Middle frontal gyrus (tissue), 1 donor: ENCODE data around the gene SERAC1.
"Not testable (repeated sequence)": the region's sequence is repeated elsewhere in the genome, so short reads cannot be mapped to it uniquely, and the experiment has no call there.

Experiments
- DNase-seq: peaks from one replicate; pipeline ENCODE4 v3.0.0-alpha.2; 2015; ENCODE audit warnings: low spot score; ENCODE audit errors: extremely low spot score

Gene SERAC1

DNA sequence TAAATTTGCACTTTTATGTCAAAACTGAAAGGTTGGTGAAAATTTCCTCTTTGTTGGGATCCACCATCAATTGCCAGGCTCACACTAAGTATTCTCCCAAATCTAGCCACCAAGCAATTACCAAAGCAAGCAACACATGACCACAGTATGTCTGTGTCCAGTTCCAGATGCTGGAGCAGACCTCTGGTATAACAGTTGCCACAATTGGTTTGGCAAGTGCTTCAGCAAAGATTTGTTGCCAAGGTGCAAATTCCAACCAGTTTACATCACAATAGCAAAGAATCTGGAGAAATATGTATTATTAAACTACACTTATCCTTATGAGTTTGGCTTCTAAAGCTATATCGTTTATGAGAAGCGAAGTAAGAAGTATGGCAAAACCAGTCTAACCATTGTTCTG, 6.5 kb upstream of the SERAC1 start:
- no peak for DNase-seq

DNA sequence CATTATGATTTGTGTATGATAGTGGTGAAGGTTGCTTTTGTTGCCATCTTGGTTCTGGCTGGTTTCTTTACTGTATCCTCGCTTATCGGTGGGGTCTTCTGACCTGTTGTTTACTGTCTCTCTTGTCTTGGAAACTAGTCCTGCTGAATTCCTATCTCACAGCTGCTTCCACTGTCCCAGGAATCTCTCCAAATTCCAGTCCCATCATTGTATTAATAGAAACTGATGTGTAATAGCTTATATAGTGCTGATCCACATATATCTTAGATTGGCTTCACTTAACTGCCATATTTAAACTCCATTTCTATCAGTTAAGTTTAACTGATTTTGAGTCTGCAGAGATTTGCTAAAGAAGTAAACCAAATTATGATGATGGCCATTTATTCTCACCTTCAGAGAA, 6.0 kb upstream of the SERAC1 start:
- no peak for DNase-seq

- no peak for DNase-seq
Measured at GRCh38 chr6:158172001-158172400, 3.9 kb upstream of the SERAC1 start.

GRCh38 chr6:158170656-158171081, 2.6 kb upstream of the SERAC1 start:
- DNase-seq: no peak

DNA sequence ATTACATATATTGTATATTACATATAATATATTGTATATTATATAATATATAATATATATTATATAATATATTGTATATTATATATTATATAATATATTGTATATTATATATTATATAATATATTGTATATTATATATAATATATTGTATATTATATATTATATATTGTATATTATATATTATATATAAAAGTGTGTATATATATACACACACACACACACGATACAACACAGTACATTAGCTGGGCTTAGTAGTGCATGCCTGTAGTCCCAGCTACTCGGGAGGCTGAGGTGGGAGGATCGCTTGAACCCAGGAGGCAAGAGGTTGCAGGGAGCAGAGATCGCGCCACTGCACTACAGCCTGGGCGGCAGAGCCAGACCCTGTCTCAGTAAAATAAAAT, 1.6 kb upstream of the SERAC1 start:
- not testable (repeated sequence) for DNase-seq

DNA sequence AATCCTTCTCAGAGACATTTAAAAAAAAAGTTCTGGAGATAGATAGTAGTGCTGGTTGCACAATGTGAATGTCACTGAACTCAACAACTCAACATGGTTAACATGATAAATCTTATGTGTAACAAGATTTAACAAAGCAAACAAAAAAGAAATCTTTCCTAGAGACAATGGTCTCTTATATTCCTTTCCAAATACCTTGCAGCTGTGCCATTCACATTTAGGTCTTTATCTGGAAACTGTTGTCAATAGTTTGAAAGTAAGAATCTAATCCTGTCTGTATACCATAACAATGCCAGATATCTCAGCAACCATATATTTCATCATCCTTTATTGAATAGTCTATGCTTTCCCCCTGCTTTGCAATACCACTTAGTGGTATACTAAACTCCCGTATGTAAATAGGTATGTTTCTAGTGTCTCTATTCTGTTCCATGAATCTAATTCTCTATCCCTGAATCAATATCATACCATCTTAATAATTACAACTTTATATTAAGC, 2.1 kb downstream of the SERAC1 start:
- no peak for DNase-seq

GRCh38 chr6:158164579-158165170, 3.4 kb downstream of the SERAC1 start:
- DNase-seq: no peak

- DNase-seq: no peak
Measured at GRCh38 chr6:158161566-158162254, 6.4 kb downstream of the SERAC1 start.

GRCh38 chr6:158160932-158161539, 7.0 kb downstream of the SERAC1 start:
- DNase-seq: no peak

GRCh38 chr6:158158748-158159147, 9.3 kb downstream of the SERAC1 start:
- DNase-seq: no peak

GRCh38 chr6:158158123-158158522, 9.9 kb downstream of the SERAC1 start:
- DNase-seq: no peak

DNA sequence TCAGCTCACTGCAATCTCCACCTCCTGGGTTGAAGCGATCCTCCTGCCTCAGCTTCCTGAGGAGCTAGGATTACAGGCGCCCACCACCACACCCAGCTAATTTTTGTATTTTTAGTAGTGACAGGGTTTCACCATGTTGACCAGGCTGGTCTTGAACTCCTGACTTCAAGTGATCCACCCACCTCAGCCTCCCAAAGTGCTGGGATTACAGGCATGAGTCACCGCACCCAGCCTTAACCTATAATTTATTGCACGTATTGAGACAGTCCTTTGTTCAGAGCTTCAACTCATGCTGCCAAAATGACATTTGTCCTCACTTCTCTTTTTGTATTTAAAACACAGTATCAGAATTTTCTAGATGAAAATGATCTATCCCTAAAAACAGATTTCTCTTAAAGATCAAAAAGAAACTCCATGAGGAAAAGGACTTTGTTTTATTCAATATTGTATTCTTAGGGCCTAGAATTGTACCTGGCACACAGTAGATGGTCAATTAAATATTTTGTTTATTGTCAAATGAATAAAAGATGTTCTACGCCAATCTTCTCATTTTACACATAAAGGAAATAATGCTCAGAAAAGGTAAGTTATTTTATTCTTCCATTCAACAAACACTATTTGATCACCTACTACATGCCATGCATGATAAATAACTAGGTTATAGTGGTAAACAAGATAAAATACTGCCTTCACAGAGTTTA, 10.8 kb downstream of the SERAC1 start:
- DNase-seq: no peak

DNA sequence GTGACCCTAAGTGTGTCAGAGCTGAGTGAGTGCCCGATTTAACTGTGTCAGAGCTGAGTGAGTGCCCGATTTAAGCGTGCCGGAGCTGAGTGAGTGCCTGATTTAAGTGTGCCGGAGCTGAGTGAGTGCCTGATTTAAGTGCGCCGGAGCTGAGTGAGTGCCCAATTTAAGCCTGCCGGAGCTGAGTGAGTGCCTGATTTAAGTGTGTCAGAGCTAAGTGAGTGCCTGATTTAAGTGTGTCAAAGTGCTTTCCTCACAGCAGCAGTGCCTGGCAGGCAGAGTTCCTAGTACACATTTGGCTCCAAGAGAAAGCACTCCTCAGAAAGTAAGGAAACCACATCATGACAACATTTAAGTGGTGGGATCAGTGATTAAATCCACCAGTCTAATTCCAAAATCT, 13.2 kb downstream of the SERAC1 start:
- DNase-seq: no peak

- DNase-seq: no peak
Measured at GRCh38 chr6:158153576-158153975, 14.5 kb downstream of the SERAC1 start.

DNA sequence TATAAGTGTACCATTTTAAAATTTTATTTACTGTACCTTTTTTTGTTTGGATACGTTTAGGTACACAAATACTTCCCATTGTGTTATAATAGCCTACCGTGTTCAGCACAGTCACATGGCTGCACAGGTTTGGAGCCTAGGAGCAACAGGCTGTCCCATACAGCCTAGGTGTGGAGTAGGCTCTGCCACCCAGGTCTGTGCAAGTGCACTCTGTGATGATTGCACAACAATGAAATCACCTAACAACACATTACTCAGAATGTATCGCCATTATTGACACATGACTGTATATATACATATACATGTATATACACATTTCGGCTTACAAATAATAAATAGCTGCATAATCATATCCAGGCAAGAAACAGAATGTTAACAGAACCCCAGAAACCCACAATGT, 15.4 kb downstream of the SERAC1 start:
- no peak for DNase-seq

DNA sequence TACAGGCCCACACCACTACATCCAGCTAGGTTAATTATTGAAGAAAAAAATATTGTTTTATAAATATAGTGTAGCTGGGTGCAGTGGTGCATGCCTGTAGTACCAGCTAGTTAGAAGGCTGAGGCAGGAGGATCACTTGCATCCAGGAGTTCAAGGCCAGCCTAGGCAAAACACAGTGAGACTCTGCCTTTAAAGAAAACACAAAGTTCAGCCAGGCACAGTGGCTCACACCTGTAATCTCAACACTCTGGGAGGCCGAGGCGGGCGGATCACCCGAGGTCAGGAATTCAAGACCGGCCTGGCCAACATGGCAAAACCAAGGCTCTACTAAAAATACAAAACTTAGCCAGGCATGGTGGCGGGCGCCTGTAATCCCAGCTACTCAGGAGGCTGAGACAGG, 16.0 kb downstream of the SERAC1 start:
- DNase-seq: not testable (repeated sequence)

DNA sequence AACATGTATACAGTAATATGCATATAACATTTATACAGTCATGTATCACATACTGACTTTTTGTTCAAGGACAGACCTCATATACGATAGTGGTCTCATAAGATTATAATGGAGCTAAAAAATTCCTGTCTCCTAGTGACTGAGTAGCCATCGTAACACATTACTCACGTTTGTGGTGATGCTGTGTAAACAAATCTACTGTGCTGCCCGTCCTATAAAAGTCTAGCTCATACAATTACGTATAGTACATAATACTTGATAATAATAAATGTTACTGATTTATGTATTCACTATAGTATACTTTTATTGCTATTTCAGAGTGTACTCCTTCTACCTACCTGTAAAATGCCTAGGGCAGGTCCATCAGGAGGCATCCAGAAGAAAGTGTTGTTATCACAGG, 17.4 kb downstream of the SERAC1 start:
- no peak for DNase-seq

DNA sequence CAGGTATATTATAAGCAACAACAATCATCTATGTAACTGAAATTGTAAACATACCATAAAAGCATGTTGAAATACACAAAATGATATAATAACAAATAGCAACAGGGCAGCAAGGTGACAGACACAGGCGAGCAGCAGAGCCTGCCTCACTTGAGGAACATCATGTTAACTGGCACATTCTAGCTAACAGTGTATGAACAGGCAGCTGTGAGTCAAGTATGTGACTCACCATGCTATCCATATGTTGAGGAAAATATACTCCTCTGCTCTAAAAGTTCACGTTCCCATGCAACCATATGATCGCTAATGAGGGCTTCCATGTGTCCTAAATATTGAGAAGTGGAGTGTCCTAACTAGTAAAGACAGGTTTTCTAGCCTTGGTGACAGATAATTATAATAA, 18.4 kb downstream of the SERAC1 start:
- no peak for DNase-seq

GRCh38 chr6:158143700-158144099, 24.4 kb downstream of the SERAC1 start:
- no peak for DNase-seq

- DNase-seq: no peak
Measured at GRCh38 chr6:158142789-158143188, 25.3 kb downstream of the SERAC1 start.

DNA sequence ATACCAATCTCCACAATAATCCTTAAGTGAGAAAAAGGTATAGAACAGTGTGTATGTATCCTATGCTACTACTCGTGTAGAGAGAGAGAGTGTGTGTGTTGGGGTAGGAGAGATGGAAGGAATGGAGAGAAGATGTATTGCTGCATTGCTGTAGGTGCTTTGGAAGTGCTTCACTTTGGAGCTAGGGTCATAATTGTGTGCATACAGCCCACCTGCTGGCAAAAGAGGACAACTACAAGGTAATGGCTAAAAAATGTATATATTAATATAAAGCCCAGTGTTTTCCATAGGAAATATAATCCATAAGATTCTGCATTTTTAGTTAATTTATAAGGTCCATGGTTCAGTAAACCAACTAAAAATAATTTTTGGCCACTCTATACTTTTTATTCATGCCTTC, 36.1 kb downstream of the SERAC1 start:
- DNase-seq: no peak

- no peak for DNase-seq
Measured at GRCh38 chr6:158125271-158125670, 42.8 kb downstream of the SERAC1 start.
